MM.1S (cell line): ENCODE data around the gene AFG1L.

Experiments
- DNase-seq: peaks from one replicate; pipeline ENCODE4 v3.0.0-alpha.2; 2015
- H2AFZ ChIP-seq: fragments of 300-600 bp; sonication (generic); 2 replicates; pipeline ENCODE4 v1.6.0; 2016; ENCODE audit warnings: antibody characterized with exemption, low read length
- H3F3A ChIP-seq: fragments of 300-600 bp; sonication (generic); 2 replicates; pipeline ENCODE4 v1.6.1; 2016; ENCODE audit warnings: mild to moderate bottlenecking, antibody characterized with exemption, low read length, moderate library complexity, mixed read lengths; ENCODE audit not compliant: insufficient read depth
- H3K27ac ChIP-seq: fragments of 300-600 bp; sonication (generic); 2 replicates; pipeline ENCODE4 v1.5.1; 2016; ENCODE audit warnings: mild to moderate bottlenecking, low read length
- H3K27me3 ChIP-seq: fragments of 300-600 bp; sonication (generic); replicated peaks from 2 replicates; pipeline ENCODE4 v1.6.0; 2016; ENCODE audit warnings: low read length; ENCODE audit not compliant: insufficient read depth
- H3K36me3 ChIP-seq: fragments of 300-600 bp; sonication (generic); replicated peaks from 2 replicates; pipeline ENCODE4 v1.6.1; 2016; ENCODE audit warnings: mild to moderate bottlenecking, low read length, mixed read lengths; ENCODE audit not compliant: insufficient read depth
- H3K4me1 ChIP-seq: fragments of 300-600 bp; sonication (generic); 2 replicates; pipeline ENCODE4 v1.6.1; 2016; ENCODE audit warnings: low read length, mixed read lengths
- H3K4me2 ChIP-seq: fragments of 300-600 bp; sonication (generic); 2 replicates; pipeline ENCODE4 v1.6.0; 2016; ENCODE audit warnings: low read depth, low read length
- H3K4me3 ChIP-seq: fragments of 300-600 bp; sonication (generic); 2 replicates; pipeline ENCODE4 v1.5.1; 2016; ENCODE audit warnings: low read length, mixed read lengths
- H3K79me2 ChIP-seq: fragments of 300-600 bp; sonication (generic); 2 replicates; pipeline ENCODE4 v1.6.1; 2016; ENCODE audit warnings: mixed run types, low read length, mixed read lengths
- H3K9ac ChIP-seq: fragments of 300-600 bp; sonication (generic); 2 replicates; pipeline ENCODE4 v1.6.1; 2016; ENCODE audit warnings: low read length, mixed read lengths
- H3K9me2 ChIP-seq: fragments of 300-600 bp; sonication (generic); replicated peaks from 2 replicates; pipeline ENCODE4 v1.6.1; 2016; ENCODE audit warnings: mild to moderate bottlenecking, low read length, mixed read lengths; ENCODE audit not compliant: insufficient read depth
- H3K9me3 ChIP-seq: fragments of 300-600 bp; sonication (generic); replicated peaks from 2 replicates; pipeline ENCODE4 v1.6.1; 2016; ENCODE audit warnings: mild to moderate bottlenecking, low read length, mixed read lengths; ENCODE audit not compliant: insufficient read depth
- H4K20me1 ChIP-seq: fragments of 300-600 bp; sonication (generic); 2 replicates; pipeline ENCODE4 v1.6.1; 2016; ENCODE audit warnings: mild to moderate bottlenecking, low read length, moderate library complexity, mixed read lengths; ENCODE audit not compliant: insufficient read depth
- EZH2 ChIP-seq: fragments of 300-600 bp; sonication (generic); optimal IDR thresholded peaks from 2 replicates; pipeline ENCODE3; 2017; ENCODE audit warnings: low read depth, mild to moderate bottlenecking, antibody characterized with exemption, low read length, mixed read lengths
- EZH2phosphoT487 ChIP-seq: fragments of 300-600 bp; sonication (generic); IDR thresholded peaks from 2 replicates; pipeline ENCODE4 v1.6.1; 2018; ENCODE audit warnings: antibody characterized with exemption, low read length
- TF ChIP-seq, protein P1 (sequence below): fragments of 300-600 bp; sonication (generic); IDR thresholded peaks from 2 replicates; pipeline ENCODE4 v1.5.1; 2016; ENCODE audit warnings: antibody characterized with exemption, low read length, mixed read lengths

Gene AFG1L

DNA sequence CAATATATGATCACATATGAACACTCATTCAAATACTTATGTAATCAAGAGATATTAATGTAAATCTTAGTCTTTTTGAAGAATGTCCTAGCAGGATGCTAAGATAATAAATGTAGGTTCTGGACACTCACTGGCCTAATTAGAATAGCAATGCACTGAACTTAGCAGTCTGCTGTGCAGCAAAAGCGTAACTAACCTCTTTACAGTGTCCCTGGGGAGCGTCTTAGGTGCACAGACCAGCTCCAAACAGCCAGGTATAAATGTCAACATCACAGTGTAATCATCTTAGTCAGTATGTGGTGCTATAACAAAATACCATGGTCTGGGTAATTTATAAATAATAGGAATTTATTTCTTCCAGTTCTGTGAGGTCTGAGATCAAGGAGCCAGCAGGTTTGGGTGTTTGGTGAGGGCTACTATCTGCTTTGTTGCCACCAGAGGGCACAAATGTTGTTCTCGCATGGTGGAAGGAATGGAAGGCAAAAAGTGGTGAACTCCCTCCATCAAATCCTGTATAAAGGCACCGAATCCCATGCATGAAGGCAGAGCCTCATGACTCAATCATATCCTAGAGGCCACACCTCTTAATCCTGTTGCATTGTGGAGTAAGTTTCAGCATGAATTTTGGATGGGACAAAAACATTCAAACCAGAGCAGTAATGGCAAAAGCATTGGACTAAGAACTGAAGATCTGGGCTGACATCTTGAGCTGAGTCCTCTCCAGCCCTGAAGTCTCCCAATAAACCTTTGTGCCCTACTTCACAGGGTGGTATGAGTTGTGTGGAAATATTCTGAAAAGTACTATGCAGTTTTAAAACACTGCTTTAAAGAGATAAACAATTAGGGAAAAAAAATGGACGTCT, 224.1 kb downstream of the AFG1L start:
- H3K4me3 ChIP-seq: no peak overlapping the region
- DNase-seq: peak; percentile 14
- no peaks in the 10 kb centered on the region for H3K79me2 ChIP-seq
- no peak overlapping the region for H2AFZ ChIP-seq
- H3K4me2 ChIP-seq: no peak overlapping the region
- H3K4me1 ChIP-seq: no peaks in the 10 kb centered on the region
- no peaks in the 10 kb centered on the region for H3F3A ChIP-seq
- H3K9me2 ChIP-seq: no peaks in the 10 kb centered on the region
- H3K27me3 ChIP-seq: no peaks in the 10 kb centered on the region
- no peaks in the 10 kb centered on the region for H4K20me1 ChIP-seq
- H3K9ac ChIP-seq: no peak overlapping the region
- no peak overlapping the region for H3K27ac ChIP-seq
- TF ChIP-seq EZH2phosphoT487 (no peak), EZH2 (no peak)
- TF ChIP-seq, protein P1, sequence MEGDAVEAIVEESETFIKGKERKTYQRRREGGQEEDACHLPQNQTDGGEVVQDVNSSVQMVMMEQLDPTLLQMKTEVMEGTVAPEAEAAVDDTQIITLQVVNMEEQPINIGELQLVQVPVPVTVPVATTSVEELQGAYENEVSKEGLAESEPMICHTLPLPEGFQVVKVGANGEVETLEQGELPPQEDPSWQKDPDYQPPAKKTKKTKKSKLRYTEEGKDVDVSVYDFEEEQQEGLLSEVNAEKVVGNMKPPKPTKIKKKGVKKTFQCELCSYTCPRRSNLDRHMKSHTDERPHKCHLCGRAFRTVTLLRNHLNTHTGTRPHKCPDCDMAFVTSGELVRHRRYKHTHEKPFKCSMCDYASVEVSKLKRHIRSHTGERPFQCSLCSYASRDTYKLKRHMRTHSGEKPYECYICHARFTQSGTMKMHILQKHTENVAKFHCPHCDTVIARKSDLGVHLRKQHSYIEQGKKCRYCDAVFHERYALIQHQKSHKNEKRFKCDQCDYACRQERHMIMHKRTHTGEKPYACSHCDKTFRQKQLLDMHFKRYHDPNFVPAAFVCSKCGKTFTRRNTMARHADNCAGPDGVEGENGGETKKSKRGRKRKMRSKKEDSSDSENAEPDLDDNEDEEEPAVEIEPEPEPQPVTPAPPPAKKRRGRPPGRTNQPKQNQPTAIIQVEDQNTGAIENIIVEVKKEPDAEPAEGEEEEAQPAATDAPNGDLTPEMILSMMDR: peak; percentile 56
- no peaks in the 10 kb centered on the region for H3K9me3 ChIP-seq
- no peaks in the 10 kb centered on the region for H3K36me3 ChIP-seq

DNA sequence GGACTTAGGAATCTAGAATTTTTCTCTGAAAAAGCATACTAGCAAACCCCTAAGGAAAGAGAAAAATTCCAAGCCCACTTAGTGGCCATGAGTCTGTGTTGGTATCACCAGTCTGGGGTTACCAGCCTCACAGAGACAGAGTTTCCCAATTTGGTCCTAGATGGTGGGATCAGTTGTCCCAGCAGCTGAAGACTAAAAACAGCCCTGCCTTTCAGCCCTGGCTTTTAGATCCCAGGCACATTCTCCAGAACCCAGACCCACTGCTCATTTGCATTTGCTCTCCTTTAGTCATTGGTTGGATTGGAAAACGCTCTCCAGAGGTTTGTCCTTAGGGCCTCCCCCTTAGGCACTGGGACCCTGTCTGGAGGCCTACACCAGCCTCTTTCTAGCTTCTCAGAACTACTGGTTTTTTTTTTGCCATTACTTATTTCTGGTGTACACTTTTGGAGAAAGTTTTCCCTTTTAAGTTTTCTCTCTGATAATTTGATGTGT, 226.8 kb downstream of the AFG1L start:
- no peaks in the 10 kb centered on the region for H3K4me1 ChIP-seq
- H3K36me3 ChIP-seq: no peaks in the 10 kb centered on the region
- no peaks in the 10 kb centered on the region for H3K27me3 ChIP-seq
- H3K9ac ChIP-seq: no peak overlapping the region
- no peak overlapping the region for H2AFZ ChIP-seq
- H3K27ac ChIP-seq: no peak overlapping the region
- H3K79me2 ChIP-seq: no peaks in the 10 kb centered on the region
- H3K4me2 ChIP-seq: no peak overlapping the region
- H3K9me2 ChIP-seq: no peaks in the 10 kb centered on the region
- no peaks in the 10 kb centered on the region for H3F3A ChIP-seq
- H3K4me3 ChIP-seq: no peak overlapping the region
- TF ChIP-seq EZH2phosphoT487: no peak
- TF ChIP-seq, protein P1: no peak
- no peak for TF ChIP-seq EZH2
- H4K20me1 ChIP-seq: no peaks in the 10 kb centered on the region
- no peak for DNase-seq
- H3K9me3 ChIP-seq: no peaks in the 10 kb centered on the region

GRCh38 chr6:108523697-108524096, 228.8 kb downstream of the AFG1L start:
- no peaks in the 10 kb centered on the region for H3K36me3 ChIP-seq
- H3K27me3 ChIP-seq: no peaks in the 10 kb centered on the region
- no peak overlapping the region for H3K9ac ChIP-seq
- H3K79me2 ChIP-seq: no peaks in the 10 kb centered on the region
- DNase-seq: no peak
- no peaks in the 10 kb centered on the region for H3K9me2 ChIP-seq
- no peak overlapping the region for H3K4me3 ChIP-seq
- H3K9me3 ChIP-seq: no peaks in the 10 kb centered on the region
- no peak overlapping the region for H2AFZ ChIP-seq
- no peaks in the 10 kb centered on the region for H4K20me1 ChIP-seq
- no peak for TF ChIP-seq EZH2phosphoT487
- TF ChIP-seq, protein P1: no peak
- TF ChIP-seq EZH2: no peak
- no peak overlapping the region for H3K27ac ChIP-seq
- H3K4me2 ChIP-seq: no peak overlapping the region
- no peaks in the 10 kb centered on the region for H3F3A ChIP-seq
- H3K4me1 ChIP-seq: no peaks in the 10 kb centered on the region
